Subcutaneous adipose tissue (tissue), 4 donors: ENCODE results near the gene HOTAIR. TPM values are rescaled to one million over a fixed set of nuclear protein-coding genes. Genes with fewer than 3 reads are reported as not detected.

Experiments used
- CTCF ChIP-seq: fragments of 450-650 bp; IDR thresholded peaks from one replicate; pipeline ENCODE4 v1.5.1; 2016; ENCODE audit warnings: low read depth, mild to moderate bottlenecking, control low read depth, antibody characterized with exemption, moderate library complexity
- total RNA-seq, 4 donors: library from RNA; depleted of rRNA; stranded (reverse); fragments of >200 nt; gene quantifications; one replicate each; pipeline ENCODE4 v1.1.0, GENCODE V29; 2016

Gene HOTAIR
- total RNA-seq, 4 donors from 2014 or later, result 0.34 to 3.4 (median 0.61) TPM

GRCh38 chr12:54001283-54002187 lies 26.8 kb upstream of the HOTAIR start:
- no peak for TF ChIP-seq CTCF

GRCh38 chr12:54000116-54001114 lies 25.7 kb upstream of the HOTAIR start, which contains the start of gene HOXC9:
Gene HOXC9 (plus strand): TSS chr12:54000161. CDS start chr12:54000189, 28 bp downstream.
- no peak for TF ChIP-seq CTCF

GRCh38 chr12:53999559-54000115 lies 24.9 kb upstream of the HOTAIR start:
- no peak for TF ChIP-seq CTCF

- no peak for TF ChIP-seq CTCF
Measured at GRCh38 chr12:53998900-53999236, 24.1 kb upstream of the HOTAIR start.

GRCh38 chr12:53998110-53998899 lies 23.6 kb upstream of the HOTAIR start:
- no peak for TF ChIP-seq CTCF

GRCh38 chr12:53997204-53998109 lies 22.7 kb upstream of the HOTAIR start:
- TF ChIP-seq CTCF, result no peak
